HUES6 (cell line): ENCODE measurements around the gene SIPA1L3.

ENCODE experiments used
- H3K27ac ChIP-seq: 2 replicates; pipeline ENCODE4 v1.7.0; 2013; ENCODE audit warnings: low read depth, mild to moderate bottlenecking, low read length, inconsistent platforms
- H3K27me3 ChIP-seq: 2 replicates; pipeline ENCODE4 v1.6.1; 2013; ENCODE audit warnings: low read length; ENCODE audit not compliant: control insufficient read depth, insufficient read depth
- H3K36me3 ChIP-seq: 2 replicates; pipeline ENCODE4 v1.6.1; 2013; ENCODE audit warnings: low read length; ENCODE audit not compliant: control insufficient read depth, insufficient read depth
- H3K4me1 ChIP-seq: 2 replicates; pipeline ENCODE4 v1.6.1; 2013; ENCODE audit warnings: low read length; ENCODE audit not compliant: control insufficient read depth, insufficient read depth
- H3K4me3 ChIP-seq: 2 replicates; pipeline ENCODE4 v1.5.1; 2013; ENCODE audit warnings: low read depth, low read length
- H3K9ac ChIP-seq: one replicate; pipeline ENCODE4 v1.6.1; 2013; ENCODE audit warnings: mild to moderate bottlenecking, low read length
- H3K9me3 ChIP-seq: 2 replicates; pipeline ENCODE4 v1.6.1; 2013; ENCODE audit warnings: low read depth, low read length; ENCODE audit not compliant: control insufficient read depth, insufficient read depth

The SIPA1L3 gene

GRCh38 chr19:38250428-38250820, 343.4 kb downstream of the SIPA1L3 start:
- no peaks in the 10 kb centered on the region for H3K9me3 ChIP-seq
- H3K4me3 ChIP-seq = no peak overlapping the region
- H3K36me3 ChIP-seq = no peaks in the 10 kb centered on the region
- H3K9ac ChIP-seq = no peak overlapping the region
- H3K27me3 ChIP-seq = no peaks in the 10 kb centered on the region; the same call in 1 of the 2 replicates
- peaks cover 38% of the 10 kb centered on the region for H3K4me1 ChIP-seq
- no peak overlapping the region for H3K27ac ChIP-seq

- Histone ChIP-seq H3K9ac (no peak overlapping the region), H3K4me3 (peak overlapping the region; percentile 40), H3K4me1 (peaks cover 41% of the 10 kb centered on the region), H3K36me3 (no peaks in the 10 kb centered on the region), H3K27me3 (peaks cover 5% of the 10 kb centered on the region; the same call in 1 of the 2 replicates), H3K27ac (no peak overlapping the region), H3K9me3 (no peaks in the 10 kb centered on the region)
These were observed 344.0 kb downstream of the SIPA1L3 start for GRCh38 chr19:38250821-38251563.

- peaks cover 5% of the 10 kb centered on the region; the same call in 1 of the 2 replicates for H3K27me3 ChIP-seq
- peaks cover 41% of the 10 kb centered on the region for H3K4me1 ChIP-seq
- H3K4me3 ChIP-seq = peak overlapping the region; percentile 40
- H3K9ac ChIP-seq = no peak overlapping the region
- no peaks in the 10 kb centered on the region for H3K36me3 ChIP-seq
- no peaks in the 10 kb centered on the region for H3K9me3 ChIP-seq
- H3K27ac ChIP-seq = no peak overlapping the region
These were observed 344.6 kb downstream of the SIPA1L3 start for GRCh38 chr19:38251564-38252051.

GRCh38 chr19:38252385-38252784, 345.4 kb downstream of the SIPA1L3 start:
- Histone ChIP-seq H3K4me1 (peaks cover 41% of the 10 kb centered on the region), H3K9me3 (no peaks in the 10 kb centered on the region), H3K9ac (peak overlapping the region; percentile 11), H3K27ac (peak overlapping the region; percentile 68; the same call in 1 of the 2 replicates), H3K36me3 (no peaks in the 10 kb centered on the region), H3K4me3 (peak overlapping the region; percentile 22; the same call in 1 of the 2 replicates), H3K27me3 (peaks cover 5% of the 10 kb centered on the region; the same call in 1 of the 2 replicates)

- H3K27me3 ChIP-seq = peaks cover 5% of the 10 kb centered on the region; the same call in 1 of the 2 replicates
- H3K36me3 ChIP-seq = no peaks in the 10 kb centered on the region
- H3K4me3 ChIP-seq = peak overlapping the region; percentile 22; the same call in 1 of the 2 replicates
- H3K9me3 ChIP-seq = no peaks in the 10 kb centered on the region
- peak overlapping the region; percentile 59 for H3K9ac ChIP-seq
- peaks cover 41% of the 10 kb centered on the region for H3K4me1 ChIP-seq
- H3K27ac ChIP-seq = peak overlapping the region; percentile 68; the same call in 1 of the 2 replicates
These were observed 346.1 kb downstream of the SIPA1L3 start for GRCh38 chr19:38252941-38253691.

GRCh38 chr19:38253788-38254187, 346.8 kb downstream of the SIPA1L3 start:
- H3K36me3 ChIP-seq = no peaks in the 10 kb centered on the region
- peaks cover 41% of the 10 kb centered on the region for H3K4me1 ChIP-seq
- peaks cover 5% of the 10 kb centered on the region; the same call in 1 of the 2 replicates for H3K27me3 ChIP-seq
- peak overlapping the region; percentile 59 for H3K9ac ChIP-seq
- H3K9me3 ChIP-seq = no peaks in the 10 kb centered on the region
- no peak overlapping the region for H3K27ac ChIP-seq
- peak overlapping the region; percentile 22; the same call in 1 of the 2 replicates for H3K4me3 ChIP-seq

DNA sequence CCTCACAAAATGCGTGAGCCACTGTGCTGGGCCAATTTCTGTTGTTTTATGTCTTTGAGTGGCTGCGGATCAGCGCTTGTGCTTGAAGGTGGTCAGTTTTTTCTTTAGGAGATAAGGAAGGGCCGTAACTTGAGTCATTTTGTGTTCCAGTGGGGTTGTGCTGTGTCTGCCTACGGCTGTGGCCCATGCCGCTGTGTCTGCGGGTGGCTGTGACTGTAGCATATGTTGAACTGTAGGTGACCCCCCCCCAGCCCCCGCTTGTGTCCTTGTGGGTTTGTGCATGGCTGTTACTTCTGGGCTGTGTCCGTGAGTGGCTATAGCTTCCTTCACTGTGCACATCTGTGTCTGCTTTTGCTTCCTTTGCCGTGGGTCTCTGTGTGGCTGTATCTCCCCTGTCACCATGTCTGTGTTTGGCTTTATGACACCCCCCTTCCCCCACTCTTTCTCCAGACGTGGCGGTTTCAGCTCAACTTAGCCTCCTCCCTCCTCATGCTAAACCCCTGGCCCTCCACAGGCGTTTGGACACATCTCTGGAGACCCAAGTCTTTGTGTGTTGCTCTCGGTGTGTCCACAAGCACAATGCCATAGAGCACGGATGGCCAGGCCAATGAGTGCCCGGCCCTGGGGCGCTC, 348.5 kb downstream of the SIPA1L3 start:
- Histone ChIP-seq H3K4me1 (peaks cover 39% of the 10 kb centered on the region), H3K9me3 (no peaks in the 10 kb centered on the region), H3K36me3 (no peaks in the 10 kb centered on the region), H3K27me3 (peaks cover 5% of the 10 kb centered on the region; the same call in 1 of the 2 replicates), H3K9ac (peak overlapping the region; percentile 22), H3K27ac (no peak overlapping the region), H3K4me3 (peak overlapping the region; percentile 55)
